D721Med (cell line): ENCODE results near the gene ARL4D.

Experiments used
- DNase-seq: peaks from one replicate; pipeline ENCODE4 v3.0.0; 2011; ENCODE audit warnings: low spot score; ENCODE audit not compliant: insufficient read length
- FAIRE-seq: peaks from 2 replicates; lab custom pipeline; 2011; peaks lifted over from hg19 to GRCh38; lab: Jason Lieb, UNC
- TF ChIP-seq, protein P1 (sequence below): IDR thresholded peaks from 2 replicates; pipeline ENCODE4 v1.5.1; 2012; ENCODE audit warnings: mild to moderate bottlenecking, control low read depth; ENCODE audit not compliant: insufficient read depth; ENCODE audit errors: missing control alignments

Gene ARL4D

DNA sequence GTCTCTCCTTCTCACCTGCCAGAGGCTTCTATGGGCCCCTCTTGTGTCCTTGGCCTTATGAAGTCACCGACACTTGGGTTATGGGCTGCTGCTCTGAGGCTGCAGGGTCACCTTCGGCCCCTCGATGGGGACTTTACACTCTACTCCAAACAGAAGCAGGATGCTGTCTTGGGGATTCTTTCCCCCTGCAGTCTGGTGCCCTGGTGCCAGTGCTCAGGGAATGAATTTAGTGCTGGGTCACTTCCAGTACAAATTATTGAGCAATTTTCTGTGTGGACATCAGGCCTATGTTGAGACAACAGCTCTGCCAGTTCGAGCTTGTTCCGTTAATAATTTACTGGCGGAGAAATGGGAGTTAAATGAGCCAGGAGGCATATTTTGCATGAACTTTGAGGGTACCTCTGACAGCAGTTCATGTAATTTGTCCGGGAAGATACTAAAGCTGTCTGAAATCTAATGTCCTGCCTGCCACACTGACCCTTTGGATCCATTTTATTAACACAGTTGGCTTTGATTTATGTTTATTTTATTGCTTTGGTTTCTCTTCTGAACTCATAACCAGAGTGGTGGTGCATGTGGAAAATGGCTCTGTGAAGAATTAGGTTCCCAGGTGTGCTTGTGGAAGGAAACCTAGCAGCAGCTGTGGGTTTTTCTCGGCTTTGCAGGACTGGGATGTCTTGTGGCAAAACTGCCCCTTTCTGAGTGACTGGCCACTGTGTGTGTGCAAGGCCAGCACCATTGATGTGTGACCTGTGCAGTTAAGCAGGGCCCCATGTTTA lies 50.9 kb downstream of the ARL4D start:
- DNase-seq (no peak), FAIRE-seq (no peak)
- TF ChIP-seq, protein P1, sequence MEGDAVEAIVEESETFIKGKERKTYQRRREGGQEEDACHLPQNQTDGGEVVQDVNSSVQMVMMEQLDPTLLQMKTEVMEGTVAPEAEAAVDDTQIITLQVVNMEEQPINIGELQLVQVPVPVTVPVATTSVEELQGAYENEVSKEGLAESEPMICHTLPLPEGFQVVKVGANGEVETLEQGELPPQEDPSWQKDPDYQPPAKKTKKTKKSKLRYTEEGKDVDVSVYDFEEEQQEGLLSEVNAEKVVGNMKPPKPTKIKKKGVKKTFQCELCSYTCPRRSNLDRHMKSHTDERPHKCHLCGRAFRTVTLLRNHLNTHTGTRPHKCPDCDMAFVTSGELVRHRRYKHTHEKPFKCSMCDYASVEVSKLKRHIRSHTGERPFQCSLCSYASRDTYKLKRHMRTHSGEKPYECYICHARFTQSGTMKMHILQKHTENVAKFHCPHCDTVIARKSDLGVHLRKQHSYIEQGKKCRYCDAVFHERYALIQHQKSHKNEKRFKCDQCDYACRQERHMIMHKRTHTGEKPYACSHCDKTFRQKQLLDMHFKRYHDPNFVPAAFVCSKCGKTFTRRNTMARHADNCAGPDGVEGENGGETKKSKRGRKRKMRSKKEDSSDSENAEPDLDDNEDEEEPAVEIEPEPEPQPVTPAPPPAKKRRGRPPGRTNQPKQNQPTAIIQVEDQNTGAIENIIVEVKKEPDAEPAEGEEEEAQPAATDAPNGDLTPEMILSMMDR = no peak
